Neutrophil (primary cell): ENCODE data around the gene TENM4.

Source experiments
- H3K27ac ChIP-seq: fragments of 200-600 bp; sonication (generic); 2 replicates; pipeline ENCODE4 v1.5.1; 2016; ENCODE audit warnings: mild to moderate bottlenecking, moderate library complexity
- H3K27me3 ChIP-seq: fragments of 200-600 bp; sonication (generic); 2 replicates; pipeline ENCODE4 v1.6.0; 2016; ENCODE audit warnings: mild to moderate bottlenecking
- H3K36me3 ChIP-seq: fragments of 200-600 bp; sonication (generic); 2 replicates; pipeline ENCODE4 v1.5.1; 2017
- H3K4me1 ChIP-seq, 2 experiments: fragments of 200-600 bp in 1 of 2; sonication (generic) in 1 of 2; 1 replicate in 1 of 2; 2 replicates in 1 of 2; pipeline versions ENCODE4 v1.5.1 to v1.6.1; 2013 to 2016; ENCODE audit warnings: low read depth in 1 of 2, low read length in 1 of 2, mild to moderate bottlenecking in 1 of 2, moderate library complexity in 1 of 2; ENCODE audit not compliant: control insufficient read depth in 1 of 2, insufficient read depth in 1 of 2
- H3K4me3 ChIP-seq, 2 experiments: fragments of 200-600 bp in 1 of 2; sonication (generic) in 1 of 2; 1 replicate in 1 of 2; 2 replicates in 1 of 2; pipeline ENCODE4 v1.5.1; 2013 to 2016; ENCODE audit warnings: low read depth in 1 of 2, low read length in 1 of 2, mild to moderate bottlenecking in 1 of 2, moderate library complexity in 1 of 2
- H3K9me3 ChIP-seq: fragments of 200-600 bp; sonication (generic); 2 replicates; pipeline ENCODE4 v1.5.1; 2016
- TF ChIP-seq, protein P1 (sequence below): fragments of 200-600 bp; sonication (generic); IDR thresholded peaks from 2 replicates; pipeline ENCODE4 v1.5.1; 2016; ENCODE audit warnings: antibody characterized with exemption

Gene TENM4

DNA sequence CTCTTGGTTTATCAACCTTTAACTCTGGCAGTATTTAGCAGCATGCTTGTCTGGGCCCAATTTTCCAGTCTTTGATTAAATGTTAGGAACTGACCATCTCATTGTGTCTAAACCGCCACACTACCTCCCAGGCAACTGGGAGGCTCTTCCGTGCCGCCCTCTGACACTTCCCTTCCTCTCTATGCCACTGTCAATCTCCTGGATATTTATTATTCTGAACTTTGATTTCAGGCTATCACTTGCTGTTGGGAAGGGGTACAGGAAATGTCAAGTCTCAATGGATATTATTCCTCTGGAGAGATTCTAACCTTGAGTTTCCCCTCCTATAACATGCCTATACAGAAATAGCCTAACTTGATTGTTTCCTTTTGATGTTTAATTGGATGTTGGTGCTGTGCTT lies 643.3 kb downstream of the TENM4 start:
- Histone ChIP-seq H3K27ac (no peak overlapping the region), H3K36me3 (no peaks in the 10 kb centered on the region), H3K9me3 (no peaks in the 10 kb centered on the region), H3K27me3 (peaks cover 15% of the 10 kb centered on the region), H3K4me1 (no peaks in the 10 kb centered on the region), H3K4me3 (no peak overlapping the region)
- TF ChIP-seq, protein P1, sequence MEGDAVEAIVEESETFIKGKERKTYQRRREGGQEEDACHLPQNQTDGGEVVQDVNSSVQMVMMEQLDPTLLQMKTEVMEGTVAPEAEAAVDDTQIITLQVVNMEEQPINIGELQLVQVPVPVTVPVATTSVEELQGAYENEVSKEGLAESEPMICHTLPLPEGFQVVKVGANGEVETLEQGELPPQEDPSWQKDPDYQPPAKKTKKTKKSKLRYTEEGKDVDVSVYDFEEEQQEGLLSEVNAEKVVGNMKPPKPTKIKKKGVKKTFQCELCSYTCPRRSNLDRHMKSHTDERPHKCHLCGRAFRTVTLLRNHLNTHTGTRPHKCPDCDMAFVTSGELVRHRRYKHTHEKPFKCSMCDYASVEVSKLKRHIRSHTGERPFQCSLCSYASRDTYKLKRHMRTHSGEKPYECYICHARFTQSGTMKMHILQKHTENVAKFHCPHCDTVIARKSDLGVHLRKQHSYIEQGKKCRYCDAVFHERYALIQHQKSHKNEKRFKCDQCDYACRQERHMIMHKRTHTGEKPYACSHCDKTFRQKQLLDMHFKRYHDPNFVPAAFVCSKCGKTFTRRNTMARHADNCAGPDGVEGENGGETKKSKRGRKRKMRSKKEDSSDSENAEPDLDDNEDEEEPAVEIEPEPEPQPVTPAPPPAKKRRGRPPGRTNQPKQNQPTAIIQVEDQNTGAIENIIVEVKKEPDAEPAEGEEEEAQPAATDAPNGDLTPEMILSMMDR = no peak

GRCh38 chr11:78796956-78797355 lies 643.9 kb downstream of the TENM4 start:
- Histone ChIP-seq H3K36me3 (no peaks in the 10 kb centered on the region), H3K4me1 (no peaks in the 10 kb centered on the region), H3K27me3 (peaks cover 21% of the 10 kb centered on the region), H3K27ac (no peak overlapping the region), H3K9me3 (no peaks in the 10 kb centered on the region), H3K4me3 (no peak overlapping the region)
- TF ChIP-seq, protein P1 = no peak

- Histone ChIP-seq H3K4me3 (no peak overlapping the region), H3K36me3 (no peaks in the 10 kb centered on the region), H3K27ac (no peak overlapping the region), H3K27me3 (peaks cover 30% of the 10 kb centered on the region), H3K4me1 (no peaks in the 10 kb centered on the region), H3K9me3 (no peaks in the 10 kb centered on the region)
- TF ChIP-seq, protein P1 = no peak
These were observed 645.1 kb downstream of the TENM4 start for GRCh38 chr11:78795621-78796261.

DNA sequence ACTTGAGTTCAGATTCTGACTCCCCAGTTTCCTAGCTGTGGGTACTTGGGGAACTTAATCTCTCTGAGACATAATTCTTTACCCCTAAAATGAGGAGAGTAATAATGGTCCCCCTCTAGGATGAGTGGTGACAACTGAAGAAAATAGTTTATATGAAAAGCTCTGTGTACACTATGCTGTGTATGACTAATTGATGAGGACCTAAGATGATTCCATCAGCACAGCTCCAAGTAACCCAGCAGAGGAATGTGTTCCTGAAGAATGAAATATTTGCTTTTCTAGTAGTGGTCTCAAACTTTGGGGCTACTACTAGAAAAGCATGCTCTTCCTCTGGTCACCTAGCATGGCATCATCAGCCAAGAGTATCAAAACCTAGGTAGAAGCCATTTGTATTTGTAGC lies 648.9 kb downstream of the TENM4 start:
- Histone ChIP-seq H3K4me3 (no peak overlapping the region), H3K27me3 (peaks cover 36% of the 10 kb centered on the region), H3K27ac (no peak overlapping the region), H3K9me3 (no peaks in the 10 kb centered on the region), H3K4me1 (no peaks in the 10 kb centered on the region), H3K36me3 (no peaks in the 10 kb centered on the region)
- TF ChIP-seq, protein P1 = no peak

DNA sequence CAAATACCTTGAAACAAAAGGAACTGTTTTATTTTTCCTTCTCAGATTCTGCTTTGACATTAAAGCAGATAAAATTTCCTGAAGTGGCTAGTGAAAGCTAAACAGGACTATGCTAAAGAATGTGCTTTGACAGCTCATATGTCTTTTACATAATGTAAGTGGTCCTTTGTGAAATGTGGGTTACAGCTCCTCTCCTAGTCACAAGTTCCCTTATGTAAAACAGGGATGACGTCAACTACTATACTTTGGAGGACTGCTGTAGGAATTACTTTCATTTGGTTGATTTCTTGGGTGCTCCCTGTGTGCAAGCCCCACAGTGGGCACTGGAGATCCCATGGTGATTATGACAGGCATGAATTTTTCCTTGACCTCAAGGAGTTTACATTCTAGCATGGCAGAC lies 649.6 kb downstream of the TENM4 start:
- H3K27me3 ChIP-seq = peaks cover 36% of the 10 kb centered on the region
- no peaks in the 10 kb centered on the region for H3K9me3 ChIP-seq
- H3K4me3 ChIP-seq = no peak overlapping the region
- H3K27ac ChIP-seq = no peak overlapping the region
- TF ChIP-seq, protein P1 = no peak
- no peaks in the 10 kb centered on the region for H3K36me3 ChIP-seq
- H3K4me1 ChIP-seq = no peaks in the 10 kb centered on the region
